GM10248 (cell line): ENCODE results near the gene SIGLECL1.

Experiments used
- CTCF ChIA-PET: fragments of 300-600 bp; sonication (Branson Sonifier 250); formaldehyde crosslinking; extraction: SDS; loops from one replicate; lab custom pipeline; 2021; ENCODE audit warnings: antibody characterized with exemption; lab: Yijun Ruan, JAX
- POLR2A ChIA-PET: fragments of 350-650 bp; sonication (Branson Sonifier 250); formaldehyde crosslinking; extraction: SDS; loops from one replicate; lab custom pipeline; 2020; ENCODE audit warnings: antibody characterized with exemption; lab: Yijun Ruan, JAX
- DNase-seq: peaks from one replicate; pipeline ENCODE4 v3.0.0; 2012; ENCODE audit errors: extremely low spot score
- CTCF ChIP-seq: IDR thresholded peaks from 2 replicates; pipeline ENCODE4 v1.5.1; 2012; ENCODE audit warnings: mild to moderate bottlenecking, low read depth; ENCODE audit errors: extremely low read depth, missing control alignments, control extremely low read depth

SIGLECL1 gene

GRCh38 chr19:51317968-51318367, 67.1 kb downstream of the SIGLECL1 start:
- ChIA-PET CTCF (interaction anchor here (1.0 kb wide), 1 partner anchor 10 kb away, joined by 3 read pairs; no protein-coding TSS in a partner anchor), POLR2A (no interaction called here)
- TF ChIP-seq CTCF: no peak
- no peak for DNase-seq
